ENCODE results near the gene OR4X2.

The OR4X2 gene

DNA sequence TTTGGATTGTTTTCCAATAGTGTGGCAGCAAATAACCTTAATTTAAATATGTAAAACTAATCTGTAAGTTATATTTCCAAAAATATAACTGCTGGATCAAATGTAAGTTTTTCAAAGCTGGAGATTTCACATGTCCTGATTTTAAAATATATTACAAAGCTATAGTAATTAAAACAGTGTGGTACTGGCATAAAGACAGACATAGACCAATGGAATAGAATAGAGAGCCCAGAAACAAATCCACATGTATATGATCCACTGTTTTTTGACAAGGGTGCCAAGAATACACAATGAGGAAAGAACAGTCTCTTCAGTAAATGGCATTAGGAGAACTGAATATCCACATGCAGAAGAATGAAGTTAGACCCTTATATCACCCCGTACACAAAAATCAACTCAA, 4.0 kb downstream of the OR4X2 start:
- no peak for DNase-seq (ENCODE audit: low spot score)
- TF ChIP-seq, protein P1, sequence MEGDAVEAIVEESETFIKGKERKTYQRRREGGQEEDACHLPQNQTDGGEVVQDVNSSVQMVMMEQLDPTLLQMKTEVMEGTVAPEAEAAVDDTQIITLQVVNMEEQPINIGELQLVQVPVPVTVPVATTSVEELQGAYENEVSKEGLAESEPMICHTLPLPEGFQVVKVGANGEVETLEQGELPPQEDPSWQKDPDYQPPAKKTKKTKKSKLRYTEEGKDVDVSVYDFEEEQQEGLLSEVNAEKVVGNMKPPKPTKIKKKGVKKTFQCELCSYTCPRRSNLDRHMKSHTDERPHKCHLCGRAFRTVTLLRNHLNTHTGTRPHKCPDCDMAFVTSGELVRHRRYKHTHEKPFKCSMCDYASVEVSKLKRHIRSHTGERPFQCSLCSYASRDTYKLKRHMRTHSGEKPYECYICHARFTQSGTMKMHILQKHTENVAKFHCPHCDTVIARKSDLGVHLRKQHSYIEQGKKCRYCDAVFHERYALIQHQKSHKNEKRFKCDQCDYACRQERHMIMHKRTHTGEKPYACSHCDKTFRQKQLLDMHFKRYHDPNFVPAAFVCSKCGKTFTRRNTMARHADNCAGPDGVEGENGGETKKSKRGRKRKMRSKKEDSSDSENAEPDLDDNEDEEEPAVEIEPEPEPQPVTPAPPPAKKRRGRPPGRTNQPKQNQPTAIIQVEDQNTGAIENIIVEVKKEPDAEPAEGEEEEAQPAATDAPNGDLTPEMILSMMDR (IDR thresholded peaks at IDR 0.05; ENCODE audit: extremely low read depth, missing control alignments), result no peak

DNA sequence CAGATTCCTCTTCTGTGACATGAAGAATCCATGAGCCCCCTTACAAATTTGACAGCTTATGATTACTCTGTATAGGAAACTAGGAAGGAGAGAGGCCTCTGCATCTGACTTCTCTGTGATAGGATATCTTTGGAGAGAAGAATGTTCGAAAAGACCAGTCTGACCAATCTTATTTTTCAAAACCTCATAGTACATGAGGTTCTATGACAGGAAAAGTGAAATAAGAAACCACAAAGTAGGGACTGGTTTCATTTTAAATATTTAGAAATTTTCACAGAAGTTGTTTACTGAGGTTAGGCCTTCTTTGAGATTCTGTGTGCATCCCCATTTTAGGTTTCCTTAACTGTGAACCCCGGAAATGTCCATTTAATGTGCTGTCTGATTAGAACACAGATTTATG, 16.7 kb downstream of the OR4X2 start:
- no peak for DNase-seq (ENCODE audit: low spot score)
- TF ChIP-seq, protein P1 (IDR thresholded peaks at IDR 0.05; ENCODE audit: extremely low read depth, missing control alignments), result no peak

DNA sequence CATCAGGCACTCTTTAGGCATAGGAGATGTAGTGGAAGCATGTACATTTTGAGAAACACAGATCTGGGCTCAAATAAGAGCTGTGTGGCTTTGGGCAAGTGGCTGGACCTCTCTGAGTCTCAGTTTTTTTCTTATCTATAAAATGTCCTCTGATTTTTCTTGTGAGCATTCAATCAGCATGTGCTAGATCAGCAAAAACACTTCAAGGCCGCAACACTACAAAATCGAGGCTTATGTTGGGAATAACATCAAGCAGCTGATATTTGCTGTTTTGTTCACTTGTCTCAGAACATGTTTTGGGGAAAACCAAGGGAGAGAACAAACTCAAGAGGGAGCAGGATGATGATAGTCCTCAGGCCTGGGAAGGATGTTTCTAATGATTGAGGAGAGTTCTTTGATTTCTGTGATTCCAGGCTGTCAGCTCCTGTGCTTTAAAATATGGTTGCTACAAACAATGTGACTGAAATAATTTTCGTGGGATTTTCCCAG, 18.6 kb downstream of the OR4X2 start, which contains the start of gene OR4X1:
Gene OR4X1 (plus strand): TSS at position 439 of the 489 bp plus-strand sequence. CDS start 0 bp downstream, at position 439.
- no peak for DNase-seq (ENCODE audit: low spot score)
- TF ChIP-seq, protein P1 (IDR thresholded peaks at IDR 0.05; ENCODE audit: extremely low read depth, missing control alignments), result no peak

DNA sequence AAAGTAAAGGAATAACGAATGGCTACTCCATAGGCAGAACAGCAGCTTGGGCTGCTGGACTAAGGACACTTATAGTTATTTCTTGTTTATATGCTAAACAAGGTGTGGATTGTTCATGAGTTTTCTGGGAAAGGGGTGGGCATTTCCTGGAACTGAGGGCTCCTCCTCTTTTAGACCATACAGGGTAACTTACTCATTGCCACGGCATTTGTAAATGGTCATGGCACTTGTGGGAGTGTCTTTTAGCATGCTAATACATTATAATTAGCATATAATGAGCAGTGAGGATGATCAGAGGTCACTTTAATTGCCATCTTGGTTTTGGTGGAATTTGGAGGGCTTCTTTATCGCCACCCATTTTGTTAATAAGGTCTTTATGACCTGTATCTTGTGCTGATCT, 25.7 kb downstream of the OR4X2 start:
- TF ChIP-seq, protein P1 (IDR thresholded peaks at IDR 0.05; ENCODE audit: extremely low read depth, missing control alignments), result no peak
- DNase-seq (ENCODE audit: low spot score), result no peak

DNA sequence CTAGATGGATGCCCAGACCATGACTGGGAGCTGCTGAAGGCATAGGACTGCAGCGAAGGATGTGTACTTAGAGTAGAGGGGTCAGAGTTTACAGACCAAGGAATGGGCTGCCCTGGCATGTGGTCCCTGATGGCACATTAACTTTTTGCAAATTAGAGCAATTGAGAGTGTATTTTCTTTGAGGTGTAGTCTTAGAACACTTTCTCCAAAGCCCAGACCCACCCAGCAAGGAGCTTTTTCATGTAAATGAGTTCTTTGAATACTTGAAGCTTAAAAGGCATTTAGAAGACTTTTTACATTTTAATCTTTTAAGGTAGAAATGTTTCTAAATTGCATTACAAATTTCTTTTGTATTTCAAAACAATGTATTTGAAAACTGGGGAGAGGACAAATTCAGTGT, 27.7 kb downstream of the OR4X2 start:
- TF ChIP-seq, protein P1 (IDR thresholded peaks at IDR 0.05; ENCODE audit: extremely low read depth, missing control alignments), result no peak
- DNase-seq (ENCODE audit: low spot score), result no peak

All from GM20000 (cell line).